Measurements from ENCODE around the gene ZBTB18. TPM values are rescaled to one million over a fixed set of nuclear protein-coding genes. Genes with fewer than 3 reads are reported as not detected.

The ZBTB18 gene
- total RNA-seq, 1 experiment from 2014 or later: 1.8 TPM

GRCh38 chr1:244006961-244007360, 44.1 kb upstream of the ZBTB18 start:
- no peaks in the 10 kb centered on the region for H3K9me2 ChIP-seq (ENCODE audit: insufficient read depth)
- H3K9ac ChIP-seq (ENCODE audit: low read length): no peak overlapping the region
- BruUV-seq (replicated peaks): no TSS peak
- no peaks in the 10 kb centered on the region for H3K4me1 ChIP-seq (ENCODE audit: control insufficient read depth in 1 of 2, insufficient read depth in 2 of 2, low read length in 2 of 2)
- ChIA-PET RAD21 (ENCODE audit: low non-redundant PET in 1 of 2, low total read pairs in 2 of 2, uncharacterized antibody in 2 of 2, unreplicated experiment in 2 of 2) (no interaction called here), CTCF (no interaction called here), POLR2A (no interaction called here)
- H3K4me3 ChIP-seq (replicated peaks in 1 of 2; ENCODE audit: low read depth in 1 of 2, low read length in 2 of 2): no peak overlapping the region
- no peaks in the 10 kb centered on the region for H3K79me2 ChIP-seq (ENCODE audit: insufficient read depth, low read length)
- no peaks in the 10 kb centered on the region for H3K9me3 ChIP-seq (ENCODE audit: control insufficient read depth in 1 of 2, insufficient read depth in 1 of 2, low read depth in 1 of 2, low read length in 2 of 2)
- ATAC-seq (no peak), DNase-seq (ENCODE audit: low read depth, low spot score) (no peak)
- no peak overlapping the region for H2AFZ ChIP-seq (ENCODE audit: low read depth, low read length, poor library complexity, severe bottlenecking)
- H4K20me1 ChIP-seq (ENCODE audit: insufficient read depth): no peaks in the 10 kb centered on the region
- H3K4me2 ChIP-seq (ENCODE audit: low read length): no peak overlapping the region
- no peaks in the 10 kb centered on the region for H3K36me3 ChIP-seq (ENCODE audit: control insufficient read depth in 1 of 2, insufficient read depth in 2 of 2, low read length in 2 of 2)
- H3K27me3 ChIP-seq (ENCODE audit: insufficient read depth, low read length): peaks cover 45% of the 10 kb centered on the region
- intact Hi-C loops (cut with micrococcal nuclease): no loop called here
- TF ChIP-seq EZH2 (IDR thresholded peaks at IDR 0.05) (no peak), TCF7L2 (IDR thresholded peaks at IDR 0.05; ENCODE audit: borderline replicate concordance, extremely low read depth, insufficient read depth, insufficient read length) (no peak), YY1 (IDR thresholded peaks at IDR 0.05; ENCODE audit: extremely low read depth, insufficient replicate concordance, low read depth, low read length) (no peak), SIN3A (IDR thresholded peaks at IDR 0.05; ENCODE audit: low read depth) (no peak), CEBPB (IDR thresholded peaks at IDR 0.05; ENCODE audit: low read depth) (no peak), SP1 (IDR thresholded peaks at IDR 0.05; ENCODE audit: low read depth) (no peak), JUND (IDR thresholded peaks at IDR 0.05) (no peak), REST (IDR thresholded peaks at IDR 0.05; ENCODE audit: low read depth) (no peak), CBX3 (IDR thresholded peaks at IDR 0.05; ENCODE audit: low read depth) (no peak), EZH2phosphoT487 (IDR thresholded peaks at IDR 0.05; ENCODE audit: borderline replicate concordance) (no peak), ZFX (IDR thresholded peaks at IDR 0.05) (no peak)
- no peak overlapping the region for H3K27ac ChIP-seq (ENCODE audit: low read depth, low read length)

All from HCT116 (cell line).